GM21381 (cell line): Measurements from ENCODE around the gene FRMD7.
"Not testable (repeated sequence)": the region's sequence is repeated elsewhere in the genome, so short reads cannot be mapped to it uniquely, and the experiment has no call there.

ENCODE experiments used
- ATAC-seq: cut with Tn5 transposase; IDR thresholded peaks from one replicate; pipeline ENCODE4 v1.9.1; 2021; ENCODE audit warnings: mild to moderate bottlenecking, moderate library complexity; ENCODE audit not compliant: unreplicated experiment

The FRMD7 gene, protein sequence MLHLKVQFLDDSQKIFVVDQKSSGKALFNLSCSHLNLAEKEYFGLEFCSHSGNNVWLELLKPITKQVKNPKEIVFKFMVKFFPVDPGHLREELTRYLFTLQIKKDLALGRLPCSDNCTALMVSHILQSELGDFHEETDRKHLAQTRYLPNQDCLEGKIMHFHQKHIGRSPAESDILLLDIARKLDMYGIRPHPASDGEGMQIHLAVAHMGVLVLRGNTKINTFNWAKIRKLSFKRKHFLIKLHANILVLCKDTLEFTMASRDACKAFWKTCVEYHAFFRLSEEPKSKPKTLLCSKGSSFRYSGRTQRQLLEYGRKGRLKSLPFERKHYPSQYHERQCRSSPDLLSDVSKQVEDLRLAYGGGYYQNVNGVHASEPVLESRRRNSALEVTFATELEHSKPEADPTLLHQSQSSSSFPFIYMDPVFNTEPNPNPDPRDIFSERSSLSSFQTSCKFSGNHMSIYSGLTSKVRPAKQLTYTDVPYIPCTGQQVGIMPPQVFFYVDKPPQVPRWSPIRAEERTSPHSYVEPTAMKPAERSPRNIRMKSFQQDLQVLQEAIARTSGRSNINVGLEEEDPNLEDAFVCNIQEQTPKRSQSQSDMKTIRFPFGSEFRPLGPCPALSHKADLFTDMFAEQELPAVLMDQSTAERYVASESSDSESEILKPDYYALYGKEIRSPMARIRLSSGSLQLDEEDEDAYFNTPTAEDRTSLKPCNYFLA

DNA sequence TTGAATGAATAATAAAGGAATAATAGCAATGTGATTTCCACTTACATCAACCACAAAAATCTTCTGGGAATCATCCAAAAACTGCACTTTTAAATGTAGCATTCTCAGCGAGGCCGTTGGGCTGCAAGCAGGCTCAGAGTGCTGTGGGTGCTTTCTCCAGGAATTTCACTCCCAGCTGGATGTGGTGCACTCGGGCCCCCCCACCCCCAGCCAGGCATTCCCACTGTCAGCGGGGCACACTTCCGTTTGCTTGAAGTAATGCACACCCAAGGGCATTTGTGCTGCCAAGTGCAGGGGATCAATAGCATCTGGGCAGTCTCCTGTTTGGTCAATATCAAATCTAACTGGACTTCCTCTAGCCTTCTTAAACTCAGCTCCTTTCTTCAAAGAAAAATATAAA lies at the start of gene FRMD7:
Gene FRMD7, minus strand, starts transcription at position 278 of the 400 bp plus-strand sequence. Its CDS starts 176 bp downstream, at position 102.
- no peak for ATAC-seq

DNA sequence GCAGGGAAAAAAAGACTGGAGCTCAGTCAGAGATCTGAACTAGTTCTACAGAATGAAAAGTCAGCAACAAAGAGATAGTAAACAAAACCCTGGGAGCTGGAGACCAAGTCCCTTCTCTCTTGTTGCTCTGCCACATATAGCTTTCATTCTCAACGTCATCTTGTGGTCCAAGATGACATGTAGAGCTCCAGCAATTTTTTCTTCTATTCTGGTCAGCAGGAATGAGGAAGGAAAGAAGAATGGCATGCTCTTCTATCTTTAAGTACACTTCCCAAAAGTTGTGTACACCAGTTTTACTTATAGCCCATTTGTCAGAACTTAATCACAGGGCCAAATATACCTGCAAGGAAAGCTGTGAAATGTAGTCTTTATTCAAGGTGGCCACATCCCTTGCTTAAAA lies 45.8 kb upstream of the FRMD7 start:
- ATAC-seq: no peak

DNA sequence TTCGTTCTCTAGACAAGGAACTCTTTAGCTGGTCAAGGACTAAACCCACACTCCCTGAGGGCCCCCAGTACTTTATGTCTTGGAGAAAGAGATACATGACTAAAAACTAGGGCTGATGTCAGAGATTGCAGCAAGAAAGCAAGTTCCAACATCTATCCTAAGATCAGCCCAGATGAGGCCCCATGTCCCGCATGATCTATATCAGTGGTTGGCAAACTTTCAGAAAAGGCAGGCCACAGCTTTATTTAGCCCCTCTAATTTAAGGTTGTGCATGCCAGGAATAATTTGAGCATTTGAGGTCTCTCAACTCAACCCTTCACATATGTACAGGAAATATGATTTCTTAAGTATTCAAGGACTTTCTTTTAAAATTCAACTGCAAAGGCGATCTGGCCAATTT lies 44.1 kb upstream of the FRMD7 start:
- no peak for ATAC-seq

DNA sequence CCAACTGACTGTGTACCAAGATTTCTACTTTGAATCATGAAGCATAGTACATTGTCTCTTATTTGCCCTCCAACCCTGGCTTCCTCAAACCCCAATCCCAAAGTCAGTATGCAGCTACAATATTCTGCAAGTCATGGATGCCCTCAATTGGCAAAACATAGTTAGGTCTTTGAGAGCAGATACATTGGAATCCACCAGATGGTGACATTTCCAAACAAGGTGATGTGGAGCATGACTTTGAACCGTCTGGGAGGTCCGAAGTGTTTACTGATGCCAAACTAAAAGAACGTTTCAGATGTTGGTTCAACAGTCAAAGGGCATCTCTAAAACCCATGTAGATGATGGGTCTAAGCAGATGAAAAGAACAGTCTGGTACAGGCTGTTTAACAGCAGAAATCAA lies 43.7 kb upstream of the FRMD7 start:
- ATAC-seq: no peak

DNA sequence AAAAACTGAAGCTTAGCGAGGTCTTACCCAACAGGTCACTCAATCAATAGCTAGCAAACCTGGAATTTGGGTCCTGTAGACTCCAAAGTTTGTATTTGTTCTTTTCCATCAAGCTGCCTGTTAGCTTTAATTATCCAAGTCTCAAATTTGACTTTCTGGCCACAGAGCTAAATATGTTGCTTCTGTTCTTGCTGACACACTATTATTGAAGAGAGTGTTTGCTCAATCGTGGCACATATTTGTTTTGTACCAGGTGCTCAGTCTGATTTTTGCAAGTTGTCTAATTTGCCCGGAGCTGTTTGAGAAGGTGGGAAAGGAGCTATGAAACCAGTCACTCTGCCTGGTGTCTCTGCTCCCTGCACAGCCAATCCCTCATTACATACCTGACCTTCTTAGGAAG lies 41.7 kb upstream of the FRMD7 start:
- no peak for ATAC-seq

DNA sequence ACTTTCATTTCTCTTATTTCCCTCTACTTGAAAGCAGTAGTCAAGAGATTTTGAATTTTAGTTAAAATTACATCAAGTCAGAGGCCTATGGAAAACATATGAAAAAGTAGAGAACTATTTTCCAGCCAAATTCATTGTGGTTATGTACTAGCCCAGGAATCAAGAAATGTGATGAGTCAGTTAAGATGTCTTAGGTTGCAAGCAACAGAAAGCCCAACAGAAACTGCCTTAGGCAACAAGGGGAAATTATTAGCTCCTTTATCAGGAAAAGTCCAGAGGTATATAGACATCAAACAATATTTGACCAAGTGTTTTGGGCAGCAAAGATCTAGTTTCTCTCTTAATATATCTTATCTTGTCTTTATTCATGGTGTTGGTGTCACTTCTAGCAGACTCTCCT lies 37.8 kb upstream of the FRMD7 start:
- ATAC-seq: no peak

DNA sequence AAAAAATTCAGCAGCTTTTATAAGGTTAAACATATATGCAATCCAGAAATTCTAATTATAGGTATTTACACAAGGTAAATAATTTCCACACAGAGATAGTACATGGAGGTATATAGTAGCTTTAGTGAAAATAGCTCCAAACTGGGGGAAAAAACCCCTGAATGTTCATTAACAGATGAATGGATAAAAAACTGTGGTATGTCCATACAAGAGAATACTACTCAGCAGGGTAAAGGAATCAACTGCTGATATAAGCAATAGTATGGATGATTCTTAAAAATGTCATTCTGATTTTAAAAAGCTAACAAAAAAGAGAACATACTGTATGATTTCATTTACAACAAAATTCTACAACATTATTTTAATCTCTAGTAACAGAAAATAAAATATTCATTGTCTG lies 37.2 kb upstream of the FRMD7 start:
- ATAC-seq: no peak

DNA sequence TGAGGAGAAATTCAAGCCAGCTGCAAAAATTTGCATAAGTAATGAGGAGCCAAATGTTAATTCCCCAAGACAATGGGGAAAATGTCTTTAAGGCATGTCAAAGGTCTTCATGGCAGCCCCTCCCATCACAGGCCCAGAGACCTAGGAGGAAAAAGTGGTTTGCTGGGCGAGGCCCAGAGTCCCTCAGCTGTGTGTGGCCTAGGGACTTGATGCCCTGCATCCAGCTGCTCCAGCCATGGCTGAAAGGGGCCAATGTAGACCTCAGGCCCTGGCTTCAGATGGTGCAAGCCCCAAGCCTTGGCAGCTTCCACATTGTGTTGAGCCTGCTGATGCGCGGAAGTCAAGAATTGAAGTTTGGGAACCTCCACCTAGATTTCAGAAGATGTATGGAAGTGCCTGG lies 35.3 kb upstream of the FRMD7 start:
- not testable (repeated sequence) for ATAC-seq

DNA sequence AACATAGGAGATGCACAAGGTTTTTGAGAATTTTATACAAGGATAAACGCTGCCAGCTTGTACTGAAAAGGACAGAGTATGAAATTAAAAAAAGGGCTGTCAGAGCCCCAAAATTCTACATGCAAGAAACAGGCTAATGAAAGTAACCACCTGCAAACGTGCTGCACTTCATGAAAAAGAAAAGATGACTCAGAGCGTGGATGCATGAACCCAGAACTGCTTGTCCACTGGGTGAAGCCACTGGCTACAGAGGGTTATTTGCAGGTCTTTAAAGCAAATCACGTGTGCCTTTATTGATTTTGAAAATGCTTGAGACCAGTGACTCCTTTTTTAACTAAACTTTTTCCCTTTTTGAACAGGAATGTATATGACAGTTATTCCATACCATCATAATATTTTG lies 25.3 kb upstream of the FRMD7 start:
- no peak for ATAC-seq

DNA sequence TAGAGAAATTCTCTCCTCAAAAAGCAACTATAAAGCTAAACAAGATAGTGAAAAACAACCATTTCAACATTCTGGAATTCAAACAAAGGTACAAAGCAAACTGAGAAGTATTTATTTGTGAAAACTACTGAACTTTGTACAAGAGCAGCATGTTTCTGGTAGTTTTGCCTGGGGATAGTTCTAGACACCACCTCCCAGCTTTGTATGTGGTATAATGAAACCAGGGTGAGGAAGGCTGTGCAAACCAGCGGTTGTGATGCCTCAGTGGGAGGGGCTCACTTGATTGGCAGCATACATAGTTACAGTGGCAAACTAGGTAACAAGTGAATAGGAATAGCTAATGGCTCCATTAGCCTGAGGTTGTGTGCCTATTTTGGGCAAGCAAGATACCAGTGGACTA lies 18.6 kb upstream of the FRMD7 start:
- no peak for ATAC-seq

DNA sequence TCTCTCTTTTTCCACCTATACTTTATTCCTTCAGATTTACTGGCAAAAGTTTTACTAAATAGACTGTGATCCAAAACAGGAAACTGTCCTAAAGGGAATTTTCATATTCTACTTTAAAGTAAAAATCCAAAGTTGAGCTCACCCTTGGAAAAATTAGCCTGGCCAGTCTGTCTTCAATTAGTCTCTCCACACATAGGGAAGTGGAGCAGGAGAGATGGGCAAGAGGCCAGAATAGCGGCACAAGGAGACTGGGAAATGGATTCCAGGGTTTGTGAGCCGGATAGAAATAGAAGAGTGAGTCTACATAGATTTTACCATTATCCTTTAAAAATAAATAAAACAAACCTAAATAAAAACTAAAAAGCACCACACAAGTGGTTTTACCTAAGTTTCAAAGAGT lies 16.2 kb upstream of the FRMD7 start:
- no peak for ATAC-seq

DNA sequence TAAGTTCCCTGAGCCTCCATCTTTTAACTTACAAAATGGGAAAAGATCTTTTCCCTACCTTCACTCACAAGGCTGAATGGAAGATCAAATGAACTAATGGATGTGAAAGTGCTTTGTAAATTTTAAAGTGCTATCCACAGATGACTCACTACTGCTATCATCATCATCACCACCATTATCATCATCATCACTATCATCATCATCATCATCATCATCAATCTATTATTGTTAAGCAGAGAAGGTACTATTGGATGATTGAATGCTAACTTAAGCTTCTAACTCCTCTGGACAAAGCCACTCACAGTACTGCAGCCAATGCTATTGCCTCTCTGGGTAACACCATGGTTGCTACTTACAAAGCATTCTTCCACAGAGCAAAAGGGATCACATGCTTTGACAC lies 1.9 kb downstream of the FRMD7 start:
- ATAC-seq: no peak

DNA sequence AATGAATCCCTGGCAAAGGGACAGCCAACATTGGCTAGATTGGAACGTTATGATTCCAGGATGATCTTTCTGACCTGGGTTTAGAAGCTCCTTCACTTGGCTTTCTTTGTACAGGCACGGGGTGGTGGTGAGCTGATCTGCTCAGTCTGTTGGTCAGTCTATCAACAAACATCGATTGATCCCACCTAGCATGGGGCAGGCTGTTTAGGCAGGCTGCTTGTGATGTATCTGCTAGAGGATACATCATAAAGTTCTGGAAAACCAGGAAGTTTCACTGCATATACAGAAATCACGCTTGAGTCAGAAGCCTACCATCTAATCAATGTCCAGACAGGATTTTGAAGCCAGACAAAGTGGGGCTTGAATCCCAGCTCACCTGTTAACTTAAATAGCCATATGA lies 6.9 kb downstream of the FRMD7 start:
- no peak for ATAC-seq

DNA sequence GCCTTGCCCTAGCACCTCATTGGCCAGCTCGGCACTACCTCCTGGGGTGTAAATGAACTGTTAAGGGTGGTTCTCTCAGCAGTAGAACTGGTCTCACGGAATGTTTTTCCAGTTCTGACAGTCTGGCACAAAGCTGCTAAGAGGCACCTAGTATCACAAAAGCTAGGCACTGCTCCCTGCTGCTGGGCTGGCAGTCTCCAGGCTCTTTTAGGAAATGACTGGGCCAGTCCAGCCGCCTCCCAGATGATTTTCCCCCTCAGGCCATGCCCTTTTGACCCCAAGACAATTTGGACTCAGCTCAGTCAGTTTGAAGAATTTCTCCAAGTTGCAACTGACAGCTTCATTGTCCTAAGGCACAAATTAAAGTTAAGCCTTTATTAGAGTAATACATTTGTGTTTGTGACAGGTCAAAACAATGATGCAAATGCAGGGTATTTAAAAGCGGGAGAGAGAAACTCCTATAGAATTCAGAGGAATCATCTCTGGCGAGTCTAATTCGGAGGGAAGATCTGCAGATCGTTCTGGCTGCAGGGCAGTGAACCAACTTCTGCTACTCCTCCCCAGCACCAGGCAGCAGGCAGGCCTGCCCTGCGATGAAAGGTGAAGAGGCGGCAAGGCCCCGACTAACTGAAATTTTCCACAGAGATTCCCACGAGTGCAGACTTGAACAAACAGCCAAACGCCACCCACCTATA lies 7.9 kb downstream of the FRMD7 start:
- no peak for ATAC-seq

DNA sequence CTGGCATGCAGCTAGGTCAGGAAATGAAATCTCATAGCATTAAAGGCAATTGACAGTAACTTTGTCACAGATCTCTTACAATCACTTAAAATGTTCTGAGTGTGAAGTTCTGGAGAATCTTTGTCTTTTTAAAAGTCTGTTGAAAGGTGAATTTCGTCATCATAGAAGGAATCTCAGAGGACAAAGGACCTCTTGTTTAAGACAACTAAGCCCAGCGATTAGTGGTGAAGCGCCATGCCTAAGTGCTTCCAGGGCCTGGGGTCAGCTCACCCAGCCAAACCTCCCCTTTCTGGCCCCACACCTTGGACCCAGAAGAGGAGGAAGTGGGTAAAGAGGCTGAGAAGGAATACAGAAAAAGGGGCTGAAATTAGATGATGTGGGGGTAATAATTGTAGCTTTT lies 8.5 kb downstream of the FRMD7 start:
- no peak for ATAC-seq

DNA sequence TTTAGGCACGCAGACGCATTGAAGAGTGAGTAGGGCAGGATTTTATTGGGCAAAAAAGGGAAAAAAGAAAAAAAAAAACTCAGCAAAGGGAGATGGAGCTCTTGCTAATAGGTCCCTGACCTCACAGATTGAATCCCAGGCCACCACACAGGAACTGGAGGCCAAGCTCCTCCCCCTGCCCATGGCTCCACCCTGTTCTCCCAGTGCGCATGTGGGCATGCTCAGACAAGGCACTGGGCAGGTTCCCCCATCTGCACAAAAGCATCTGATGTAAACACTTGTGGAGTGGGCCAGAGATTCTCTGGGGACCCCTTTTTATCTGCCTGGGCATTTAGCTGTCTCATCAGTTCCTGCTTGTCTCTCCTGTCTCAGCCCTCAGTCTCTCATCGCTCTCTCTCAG lies 9.5 kb downstream of the FRMD7 start:
- ATAC-seq: no peak

DNA sequence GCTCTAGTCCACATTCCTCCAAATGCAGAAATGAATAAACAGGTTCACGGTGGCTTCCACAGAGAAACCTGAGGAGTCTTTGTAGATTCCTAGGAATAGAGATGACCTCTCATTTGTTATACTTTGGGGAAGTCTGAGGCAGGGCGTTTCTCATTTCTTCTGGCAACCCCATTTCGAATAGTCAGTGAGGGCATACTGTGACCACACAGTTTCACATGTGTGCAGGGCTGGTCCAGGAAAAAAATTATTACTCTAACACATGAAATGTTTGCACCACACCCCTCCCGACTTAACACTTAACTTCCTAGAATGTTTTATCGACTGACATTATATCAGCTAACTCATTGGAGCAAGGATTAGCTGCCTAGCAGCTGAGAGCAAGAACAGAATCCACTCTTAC lies 12.0 kb downstream of the FRMD7 start:
- ATAC-seq: no peak

DNA sequence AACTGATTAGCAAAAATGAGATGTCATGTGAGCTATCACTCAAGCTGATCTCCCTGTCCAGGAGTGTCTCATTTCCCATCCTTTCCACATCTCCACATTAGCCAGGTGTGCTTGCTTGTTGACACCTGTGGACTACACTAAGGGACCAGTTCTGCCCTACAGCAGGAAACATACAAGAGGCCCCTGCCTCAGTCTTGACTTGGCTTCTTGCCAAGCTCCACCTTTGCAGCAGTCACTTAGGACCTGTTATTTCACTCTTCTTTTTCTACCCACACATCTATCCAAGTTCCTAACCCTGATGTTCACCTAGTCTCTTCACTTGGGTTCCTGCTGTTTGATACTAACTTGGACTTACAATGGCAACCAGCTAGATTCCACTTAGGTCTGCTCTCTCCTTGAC lies 13.2 kb downstream of the FRMD7 start:
- ATAC-seq: no peak

DNA sequence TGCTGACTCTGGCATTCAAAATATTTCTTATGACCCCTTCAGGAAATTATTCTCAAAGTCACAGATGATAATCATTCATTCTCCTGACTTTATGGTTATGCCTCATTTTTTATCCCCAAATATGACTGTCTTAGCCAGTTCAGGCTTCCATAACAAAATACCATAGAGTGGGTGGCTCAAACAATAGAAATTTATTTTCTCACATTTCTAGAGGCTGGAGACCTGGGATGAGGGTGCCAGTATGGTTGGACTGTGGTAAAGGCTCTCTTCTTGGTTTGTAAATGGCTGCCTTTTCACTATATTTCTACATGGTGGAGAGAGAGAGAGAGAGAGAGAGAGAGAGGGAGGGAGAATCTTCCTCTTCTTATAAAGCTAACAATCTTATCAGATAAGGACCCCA lies 20.5 kb downstream of the FRMD7 start:
- no peak for ATAC-seq

DNA sequence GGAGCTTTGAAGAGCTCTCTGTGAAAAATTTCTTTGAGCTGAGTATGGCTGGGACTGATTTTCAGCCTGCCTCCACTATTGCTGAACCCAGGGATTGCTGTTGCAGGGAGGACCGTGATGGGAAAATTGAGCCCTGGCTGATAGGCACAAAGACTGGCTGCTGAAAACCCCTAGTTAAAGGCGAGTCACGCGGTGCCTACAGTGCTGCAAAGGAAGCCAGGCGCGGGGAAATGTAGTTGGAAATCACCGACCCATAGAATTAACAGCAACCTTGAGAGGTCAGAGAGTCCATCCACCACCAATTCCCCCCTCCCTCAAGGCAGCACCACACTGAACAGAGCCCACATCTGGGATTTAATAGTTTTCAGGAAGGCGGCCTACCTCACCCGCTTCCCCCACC lies 26.0 kb downstream of the FRMD7 start:
- ATAC-seq: no peak

DNA sequence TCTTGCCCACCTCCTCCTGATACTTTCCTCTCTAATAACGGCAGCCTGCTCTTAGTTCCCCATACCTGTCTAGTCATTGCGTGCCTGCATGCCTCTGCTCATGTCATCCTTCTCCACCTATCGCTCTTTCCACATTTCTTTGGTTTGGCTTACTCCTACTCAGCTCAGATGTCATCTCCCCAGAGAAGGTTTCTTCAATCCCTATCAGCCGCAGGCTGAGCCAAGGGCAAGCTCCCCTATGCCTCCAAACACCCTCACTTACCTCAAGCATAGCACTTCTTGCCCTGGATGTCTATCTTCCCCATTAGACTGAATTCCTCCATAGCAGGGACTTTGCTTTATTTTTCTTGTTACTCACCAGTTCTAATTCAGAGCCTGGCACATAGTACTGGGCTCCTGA lies 26.6 kb downstream of the FRMD7 start:
- ATAC-seq: no peak

DNA sequence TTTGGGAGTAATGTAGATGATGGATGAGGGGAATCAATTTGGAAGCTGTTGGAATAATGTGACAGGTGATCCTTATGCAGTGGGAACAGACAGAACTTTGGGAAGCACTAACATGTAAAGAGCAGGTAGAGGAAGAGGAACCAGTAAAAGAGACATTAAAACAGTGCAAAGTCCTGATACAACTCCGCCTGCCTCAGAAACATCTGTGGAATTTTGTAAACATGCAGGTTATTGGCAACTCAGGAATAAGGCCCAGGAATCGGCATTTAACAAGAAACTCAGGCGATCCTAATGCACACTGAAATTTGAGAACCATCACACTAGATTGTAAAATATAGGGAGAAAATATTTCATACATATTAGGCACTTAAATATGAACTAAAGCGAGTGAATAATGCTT lies 29.1 kb downstream of the FRMD7 start:
- ATAC-seq: not testable (repeated sequence)
